H9 (cell line): ENCODE data around the gene ST8SIA5. TPM values are rescaled to one million over a fixed set of nuclear protein-coding genes. Genes with fewer than 3 reads are reported as not detected.

Experiments used
- DNase-seq: peaks from one replicate; pipeline ENCODE4 v3.0.0-alpha.2; 2017
- H2AFZ ChIP-seq: one replicate; pipeline ENCODE4 v1.6.1; 2013; ENCODE audit warnings: mild to moderate bottlenecking, low read length, control low read depth, moderate library complexity
- H2AK5ac ChIP-seq: 2 replicates; pipeline ENCODE4 v1.6.1; 2013; ENCODE audit warnings: low read length, control low read depth, mixed read lengths; ENCODE audit not compliant: insufficient read length
- H2BK120ac ChIP-seq: one replicate; pipeline ENCODE4 v1.6.1; 2013; ENCODE audit warnings: low read depth, mild to moderate bottlenecking, low read length, control low read depth, inconsistent platforms; ENCODE audit not compliant: poor library complexity, severe bottlenecking
- H2BK12ac ChIP-seq: 2 replicates; pipeline ENCODE4 v1.6.1; 2013; ENCODE audit warnings: low read length, control low read depth, mixed read lengths, low read depth; ENCODE audit not compliant: insufficient read length
- H2BK15ac ChIP-seq: 2 replicates; pipeline ENCODE4 v1.6.1; 2013; ENCODE audit warnings: low read depth, low read length, control low read depth
- H2BK20ac ChIP-seq: one replicate; pipeline ENCODE4 v1.6.1; 2013; ENCODE audit warnings: low read depth, mild to moderate bottlenecking, low read length, control low read depth, inconsistent platforms; ENCODE audit not compliant: poor library complexity, severe bottlenecking
- H2BK5ac ChIP-seq: 2 replicates; pipeline ENCODE4 v1.6.1; 2013; ENCODE audit warnings: low read length, control low read depth, mixed read lengths; ENCODE audit not compliant: insufficient read length
- H3K14ac ChIP-seq: 2 replicates; pipeline ENCODE4 v1.6.1; 2013; ENCODE audit warnings: low read length, control low read depth; ENCODE audit not compliant: insufficient read depth
- H3K18ac ChIP-seq: 2 replicates; pipeline ENCODE4 v1.6.1; 2013; ENCODE audit warnings: low read depth, mild to moderate bottlenecking, mixed read lengths, low read length, control low read depth; ENCODE audit not compliant: insufficient read length
- H3K23ac ChIP-seq: 2 replicates; pipeline ENCODE4 v1.6.1; 2013; ENCODE audit warnings: low read length, control low read depth, mixed read lengths, low read depth; ENCODE audit not compliant: insufficient read length
- H3K23me2 ChIP-seq: 2 replicates; pipeline ENCODE4 v1.6.1; 2013; ENCODE audit warnings: low read depth, mild to moderate bottlenecking, mixed read lengths, low read length, control low read depth; ENCODE audit not compliant: insufficient read length, poor library complexity, severe bottlenecking
- H3K27ac ChIP-seq: 2 replicates; pipeline ENCODE4 v1.5.1; 2013; ENCODE audit warnings: low read length, control low read depth, mixed read lengths, low read depth; ENCODE audit not compliant: insufficient read length
- H3K27me3 ChIP-seq: 2 replicates; pipeline ENCODE4 v1.6.1; 2013; ENCODE audit warnings: low read length, control low read depth, inconsistent platforms; ENCODE audit not compliant: insufficient read depth
- H3K4ac ChIP-seq: 2 replicates; pipeline ENCODE4 v1.6.1; 2013; ENCODE audit warnings: low read depth, mild to moderate bottlenecking, control low read depth, inconsistent platforms, low read length, moderate library complexity
- H3K4me1 ChIP-seq: 2 replicates; pipeline ENCODE4 v1.6.1; 2013; ENCODE audit warnings: low read length, control low read depth, inconsistent platforms; ENCODE audit not compliant: insufficient read depth
- H3K4me2 ChIP-seq: 2 replicates; pipeline ENCODE4 v1.6.1; 2013; ENCODE audit warnings: low read length, control low read depth, mixed read lengths; ENCODE audit not compliant: insufficient read length, insufficient read depth
- H3K56ac ChIP-seq: 2 replicates; pipeline ENCODE4 v1.6.1; 2013; ENCODE audit warnings: low read depth, mild to moderate bottlenecking, mixed read lengths, low read length, control low read depth; ENCODE audit not compliant: insufficient read length
- H3K79me1 ChIP-seq: 2 replicates; pipeline ENCODE4 v1.6.1; 2013; ENCODE audit warnings: low read depth, mild to moderate bottlenecking, moderate library complexity, low read length, control low read depth, inconsistent platforms; ENCODE audit not compliant: insufficient read depth, poor library complexity, severe bottlenecking
- H3K79me2 ChIP-seq: 2 replicates; pipeline ENCODE4 v1.6.1; 2013; ENCODE audit warnings: low read length, control low read depth, inconsistent platforms; ENCODE audit not compliant: insufficient read depth
- H3K9ac ChIP-seq: 2 replicates; pipeline ENCODE4 v1.6.1; 2013; ENCODE audit warnings: low read length, control low read depth, mixed read lengths; ENCODE audit not compliant: insufficient read length; ENCODE audit errors: extremely low read depth
- H3K9me3 ChIP-seq: one replicate; pipeline ENCODE4 v1.6.1; 2013; ENCODE audit warnings: low read depth, low read length, inconsistent platforms; ENCODE audit not compliant: control insufficient read depth
- H3T11ph ChIP-seq: one replicate; pipeline ENCODE4 v1.6.1; 2013; ENCODE audit warnings: mild to moderate bottlenecking, low read length, control low read depth, inconsistent platforms
- H4K20me1 ChIP-seq: one replicate; pipeline ENCODE4 v1.6.1; 2013; ENCODE audit not compliant: control insufficient read depth, insufficient read length, insufficient read depth
- H4K5ac ChIP-seq: 2 replicates; pipeline ENCODE4 v1.6.1; 2013; ENCODE audit warnings: low read depth, mild to moderate bottlenecking, mixed read lengths, low read length, control low read depth; ENCODE audit not compliant: insufficient read length
- H4K8ac ChIP-seq: replicated peaks from 2 replicates; pipeline ENCODE4 v1.6.1; 2013; ENCODE audit warnings: low read length, control low read depth, mixed read lengths, low read depth; ENCODE audit not compliant: insufficient read length
- H4K91ac ChIP-seq: 2 replicates; pipeline ENCODE4 v1.6.1; 2013; ENCODE audit warnings: low read depth, mild to moderate bottlenecking, moderate library complexity, mixed read lengths, low read length, control low read depth; ENCODE audit not compliant: insufficient read length
- H3K27ac Mint-ChIP-seq, 3 experiments: 2 replicates in 2 of 3; 3 replicates in 1 of 3; pipeline ENCODE4 v1.8.0; 2020 to 2021; ENCODE audit warnings: mixed read lengths in 3 of 3, mild to moderate bottlenecking in 1 of 3, moderate library complexity in 1 of 3
- H3K27me3 Mint-ChIP-seq: 2 replicates; pipeline ENCODE4 v1.8.0; 2021; ENCODE audit warnings: low read depth, mild to moderate bottlenecking, moderate library complexity, mixed read lengths
- H3K36me3 Mint-ChIP-seq, 3 experiments: 2 replicates in 2 of 3; 3 replicates in 1 of 3; pipeline ENCODE4 v1.8.0; 2020 to 2021; ENCODE audit warnings: low read depth in 3 of 3, mixed read lengths in 3 of 3; ENCODE audit not compliant: insufficient read depth in 1 of 3
- H3K4me1 Mint-ChIP-seq, 2 experiments: 2 replicates each; pipeline ENCODE4 v1.8.0; 2020; ENCODE audit warnings: mixed read lengths in 2 of 2
- H3K4me3 Mint-ChIP-seq, 2 experiments: 2 replicates in 1 of 2; 3 replicates in 1 of 2; pipeline ENCODE4 v1.8.0; 2020 to 2021; ENCODE audit warnings: mild to moderate bottlenecking in 2 of 2, mixed read lengths in 2 of 2, moderate library complexity in 1 of 2
- H3K9me3 Mint-ChIP-seq, 2 experiments: 2 replicates in 1 of 2; 3 replicates in 1 of 2; pipeline ENCODE4 v1.8.0; 2020; ENCODE audit warnings: mild to moderate bottlenecking in 2 of 2, mixed read lengths in 2 of 2, moderate library complexity in 1 of 2
- WGBS: extraction: QIAGEN DNeasy Blood & Tissue Kit; methylation state at CpG from one replicate; pipeline ENCODE4 v1.1.7; 2013; ENCODE audit warnings: missing lambda C conversion rate, low lambda C conversion rate, mixed read lengths; ENCODE audit not compliant: insufficient read length; ENCODE audit errors: extremely low coverage; 5-methylcytosine and 5-hydroxymethylcytosine counted together
- total RNA-seq: library from RNA; stranded (reverse); gene quantifications from 2 replicates; pipeline ENCODE4 v1.2.1, GENCODE V29; 2021
- TF ChIP-seq, protein P1 (sequence below): fragments of 200-600 bp; sonication (generic); conservative IDR thresholded peaks from 3 replicates; pipeline ENCODE4 v1.8.0; 2021; ENCODE audit warnings: antibody characterized with exemption, mild to moderate bottlenecking

ST8SIA5 gene
- total RNA-seq, 1 experiment from 2014 or later: 0.63 TPM

DNA sequence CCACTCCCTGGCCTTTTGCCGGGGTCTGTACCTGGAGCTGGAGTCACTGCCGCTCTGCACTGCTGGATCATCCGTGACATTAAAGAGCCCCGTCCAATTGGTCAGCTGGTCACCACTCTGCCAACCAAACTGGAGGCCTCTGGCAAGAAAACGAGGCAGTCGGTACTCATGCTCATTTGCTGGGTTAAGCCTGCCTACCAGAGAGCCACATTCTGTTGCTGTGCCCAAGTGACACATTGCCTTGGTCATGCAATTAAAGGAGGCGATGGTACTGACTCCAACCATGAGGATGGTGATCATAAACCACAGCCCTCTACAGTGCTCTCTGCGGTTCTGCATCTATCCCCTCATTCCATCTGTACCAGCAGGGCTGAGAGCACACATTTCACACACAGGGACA lies 35.5 kb downstream of the ST8SIA5 start:
- no peaks in the 10 kb centered on the region for H4K20me1 ChIP-seq
- H3K79me1 ChIP-seq: no peaks in the 10 kb centered on the region
- DNase-seq: no peak
- TF ChIP-seq, protein P1, sequence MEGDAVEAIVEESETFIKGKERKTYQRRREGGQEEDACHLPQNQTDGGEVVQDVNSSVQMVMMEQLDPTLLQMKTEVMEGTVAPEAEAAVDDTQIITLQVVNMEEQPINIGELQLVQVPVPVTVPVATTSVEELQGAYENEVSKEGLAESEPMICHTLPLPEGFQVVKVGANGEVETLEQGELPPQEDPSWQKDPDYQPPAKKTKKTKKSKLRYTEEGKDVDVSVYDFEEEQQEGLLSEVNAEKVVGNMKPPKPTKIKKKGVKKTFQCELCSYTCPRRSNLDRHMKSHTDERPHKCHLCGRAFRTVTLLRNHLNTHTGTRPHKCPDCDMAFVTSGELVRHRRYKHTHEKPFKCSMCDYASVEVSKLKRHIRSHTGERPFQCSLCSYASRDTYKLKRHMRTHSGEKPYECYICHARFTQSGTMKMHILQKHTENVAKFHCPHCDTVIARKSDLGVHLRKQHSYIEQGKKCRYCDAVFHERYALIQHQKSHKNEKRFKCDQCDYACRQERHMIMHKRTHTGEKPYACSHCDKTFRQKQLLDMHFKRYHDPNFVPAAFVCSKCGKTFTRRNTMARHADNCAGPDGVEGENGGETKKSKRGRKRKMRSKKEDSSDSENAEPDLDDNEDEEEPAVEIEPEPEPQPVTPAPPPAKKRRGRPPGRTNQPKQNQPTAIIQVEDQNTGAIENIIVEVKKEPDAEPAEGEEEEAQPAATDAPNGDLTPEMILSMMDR: no peak
- no peak overlapping the region for H3K18ac ChIP-seq
- H2AK5ac ChIP-seq: no peak overlapping the region
- H2BK5ac ChIP-seq: no peak overlapping the region
- H3K23ac ChIP-seq: no peak overlapping the region
- no peaks in the 10 kb centered on the region for H3K27me3 ChIP-seq
- no peak overlapping the region; the same call in 1 of the 2 replicates for H3K14ac ChIP-seq
- H3K27ac Mint-ChIP-seq: no peak overlapping the region
- H3K9me3 Mint-ChIP-seq: no peaks in the 10 kb centered on the region
- no peaks in the 10 kb centered on the region for H3K36me3 Mint-ChIP-seq
- no peaks in the 10 kb centered on the region for H3K9me3 ChIP-seq
- peaks cover 3% of the 10 kb centered on the region; the same call in 1 of the 2 replicates for H3K4me1 ChIP-seq
- H3K9ac ChIP-seq: no peak overlapping the region
- no peak overlapping the region for H3T11ph ChIP-seq
- H3K79me2 ChIP-seq: no peaks in the 10 kb centered on the region
- no CpG with 5 or more reads among the region's 8 CpGs for WGBS
- H4K8ac ChIP-seq: no peak overlapping the region
- no peak overlapping the region for H2BK20ac ChIP-seq
- H3K4ac ChIP-seq: no peak overlapping the region
- no peaks in the 10 kb centered on the region; the same call in none of the 2 replicates for H3K27me3 Mint-ChIP-seq
- H2BK15ac ChIP-seq: no peak overlapping the region
- no peak overlapping the region for H2AFZ ChIP-seq
- H3K4me1 Mint-ChIP-seq: peaks cover 4 to 7% of the 10 kb centered on the region in 2 experiments; a peak in 3 of 4 replicates
- H4K5ac ChIP-seq: no peak overlapping the region
- no peak overlapping the region for H3K4me3 Mint-ChIP-seq
- H3K56ac ChIP-seq: no peak overlapping the region
- no peak overlapping the region for H3K4me2 ChIP-seq
- no peak overlapping the region for H3K27ac ChIP-seq
- H2BK12ac ChIP-seq: no peak overlapping the region
- no peak overlapping the region for H4K91ac ChIP-seq
- H3K23me2 ChIP-seq: no peaks in the 10 kb centered on the region
- no peak overlapping the region for H2BK120ac ChIP-seq
